Keratinocyte (primary cell): ENCODE data around the gene C5. TPM values are rescaled to one million over a fixed set of nuclear protein-coding genes. Genes with fewer than 3 reads are reported as not detected.

Experiments
- DNase-seq: peaks from one replicate; pipeline ENCODE4 v3.0.0-alpha.2; 2011; ENCODE audit warnings: low read depth, missing footprints, low spot score
- FAIRE-seq: peaks from 2 replicates; lab custom pipeline; 2011; peaks lifted over from hg19 to GRCh38; lab: Jason Lieb, UNC
- H2AFZ ChIP-seq: 2 replicates; pipeline ENCODE4 v1.6.0; 2012; ENCODE audit warnings: low read length, control low read depth, inconsistent platforms; ENCODE audit not compliant: control insufficient read depth
- H3K27ac ChIP-seq: 2 replicates; pipeline ENCODE4 v1.5.1; 2011; ENCODE audit warnings: low read length; ENCODE audit not compliant: control insufficient read depth, insufficient read depth
- H3K27me3 ChIP-seq: 3 replicates; pipeline ENCODE4 v1.6.0; 2011; ENCODE audit warnings: low read length; ENCODE audit not compliant: control insufficient read depth, insufficient read depth; ENCODE audit errors: extremely low read depth
- H3K36me3 ChIP-seq, 2 experiments: 2 replicates in 1 of 2; 3 replicates in 1 of 2; pipeline ENCODE4 v1.5.1; 2011; ENCODE audit warnings: low read length in 2 of 2, mild to moderate bottlenecking in 1 of 2; ENCODE audit not compliant: control insufficient read depth in 2 of 2, insufficient read depth in 2 of 2; ENCODE audit errors: extremely low read depth in 1 of 2
- H3K4me1 ChIP-seq: 3 replicates; pipeline ENCODE4 v1.5.1; 2011; ENCODE audit warnings: low read length; ENCODE audit not compliant: control insufficient read depth, insufficient read depth; ENCODE audit errors: extremely low read depth
- H3K4me2 ChIP-seq: 3 replicates; pipeline ENCODE4 v1.6.0; 2011; ENCODE audit warnings: low read depth, low read length; ENCODE audit not compliant: control insufficient read depth, insufficient read depth; ENCODE audit errors: extremely low read depth
- H3K4me3 ChIP-seq, 3 experiments: fragments of 200-600 bp in 1 of 3; sonication (generic) in 1 of 3; 2 replicates in 2 of 3; 3 replicates in 1 of 3; pipeline ENCODE4 v1.5.1; 2011 to 2016; ENCODE audit warnings: low read length in 3 of 3, mild to moderate bottlenecking in 3 of 3, control low read depth in 2 of 3, inconsistent platforms in 1 of 3, low read depth in 1 of 3, mixed read lengths in 1 of 3, mixed run types in 1 of 3, moderate library complexity in 1 of 3; ENCODE audit not compliant: control insufficient read depth in 2 of 3, insufficient read depth in 2 of 3; ENCODE audit errors: extremely low read depth in 1 of 3
- H3K79me2 ChIP-seq: 2 replicates; pipeline ENCODE4 v1.6.0; 2012; ENCODE audit warnings: low read length; ENCODE audit not compliant: control insufficient read depth, insufficient read depth
- H3K9ac ChIP-seq: 3 replicates; pipeline ENCODE4 v1.6.0; 2011; ENCODE audit warnings: low read length; ENCODE audit not compliant: control insufficient read depth, insufficient read depth; ENCODE audit errors: extremely low read depth
- H3K9me1 ChIP-seq: 3 replicates; pipeline ENCODE4 v1.6.0; 2011; ENCODE audit warnings: low read length; ENCODE audit not compliant: control insufficient read depth, insufficient read depth; ENCODE audit errors: extremely low read depth
- H3K9me3 ChIP-seq: 2 replicates; pipeline ENCODE4 v1.5.1; 2012; ENCODE audit warnings: low read depth, low read length; ENCODE audit not compliant: control insufficient read depth
- H4K20me1 ChIP-seq: 3 replicates; pipeline ENCODE4 v1.6.0; 2011; ENCODE audit warnings: low read length; ENCODE audit not compliant: control insufficient read depth, insufficient read depth; ENCODE audit errors: extremely low read depth
- EZH2 ChIP-seq: IDR thresholded peaks from one replicate; pipeline ENCODE4 v1.6.1; 2012; ENCODE audit warnings: inconsistent platforms, mild to moderate bottlenecking, low read length, moderate library complexity
- dilution Hi-C: fragments of 300-500 bp; cut with MboI; formaldehyde crosslinking; loops from one replicate; pipeline ENCODE4 v1.7.0; 2020; ENCODE audit warnings: low sequenced_read_pairs; ENCODE audit not compliant: extremely low pct_ligation_motif_present
- polyA plus RNA-seq, 5 experiments: library from polyadenylated mRNA; depleted of rRNA in 3 of 5; stranded (reverse) in 3 of 5; stranded (forward) in 1 of 5; unstranded in 1 of 5; fragments of >200 nt; gene quantifications; 1 replicate in 1 of 5; 2 replicates in 3 of 5; 3 replicates in 1 of 5; pipeline versions ENCODE4 v1.2.1 to v1.2.3, GENCODE V29; 2011 to 2012; ENCODE audit warnings: missing spikeins in 2 of 5, low read depth in 1 of 5, low replicate concordance in 1 of 5
- TF ChIP-seq, protein P1 (sequence below), 3 experiments: IDR thresholded peaks in 1 of 3; conservative IDR thresholded peaks in 1 of 3; optimal IDR thresholded peaks in 1 of 3; 2 replicates in 2 of 3; 3 replicates in 1 of 3; pipeline versions ENCODE3 to v1.5.1; 2011; ENCODE audit warnings: low read length in 3 of 3, mild to moderate bottlenecking in 3 of 3, moderate library complexity in 2 of 3, control low read depth in 1 of 3, inconsistent platforms in 1 of 3; ENCODE audit not compliant: insufficient read depth in 2 of 3; ENCODE audit errors: extremely low read depth in 1 of 3

C5 gene
- polyA plus RNA-seq, 1 donor (not counting 4 experiments of a cell fraction or from before 2014, with no cell fraction given), result 0.76 TPM

DNA sequence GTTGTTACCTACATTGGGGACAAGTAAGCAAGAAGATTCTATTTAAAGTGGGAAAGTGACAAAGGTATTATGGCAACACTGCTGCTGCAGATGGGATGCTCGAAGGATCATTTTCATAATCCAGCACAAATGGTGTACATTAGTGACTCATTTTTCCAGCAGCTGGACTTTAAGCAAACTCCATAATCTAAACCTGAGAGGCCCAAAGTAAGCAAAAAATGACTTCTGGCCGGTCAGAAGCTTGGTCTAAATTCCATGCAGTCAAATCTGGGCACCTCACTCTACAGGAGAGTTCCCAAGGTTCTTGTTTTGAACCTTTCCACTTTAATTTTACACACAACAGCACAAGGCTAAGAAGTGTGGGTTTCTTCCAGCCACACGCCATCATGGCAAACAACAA is 79.8 kb downstream of the C5 start:
- Histone ChIP-seq H3K79me2 (no peaks in the 10 kb centered on the region), H3K9me3 (no peaks in the 10 kb centered on the region), H3K36me3 (no peaks in the 10 kb centered on the region), H3K9me1 (no peaks in the 10 kb centered on the region), H2AFZ (no peak overlapping the region), H4K20me1 (no peaks in the 10 kb centered on the region), H3K27ac (no peak overlapping the region), H3K4me3 (no peak overlapping the region), H3K4me1 (no peaks in the 10 kb centered on the region), H3K9ac (no peak overlapping the region), H3K4me2 (no peak overlapping the region), H3K27me3 (no peaks in the 10 kb centered on the region)
- DNase-seq, result no peak
- dilution Hi-C loops, result no loop called here
- TF ChIP-seq, protein P1, sequence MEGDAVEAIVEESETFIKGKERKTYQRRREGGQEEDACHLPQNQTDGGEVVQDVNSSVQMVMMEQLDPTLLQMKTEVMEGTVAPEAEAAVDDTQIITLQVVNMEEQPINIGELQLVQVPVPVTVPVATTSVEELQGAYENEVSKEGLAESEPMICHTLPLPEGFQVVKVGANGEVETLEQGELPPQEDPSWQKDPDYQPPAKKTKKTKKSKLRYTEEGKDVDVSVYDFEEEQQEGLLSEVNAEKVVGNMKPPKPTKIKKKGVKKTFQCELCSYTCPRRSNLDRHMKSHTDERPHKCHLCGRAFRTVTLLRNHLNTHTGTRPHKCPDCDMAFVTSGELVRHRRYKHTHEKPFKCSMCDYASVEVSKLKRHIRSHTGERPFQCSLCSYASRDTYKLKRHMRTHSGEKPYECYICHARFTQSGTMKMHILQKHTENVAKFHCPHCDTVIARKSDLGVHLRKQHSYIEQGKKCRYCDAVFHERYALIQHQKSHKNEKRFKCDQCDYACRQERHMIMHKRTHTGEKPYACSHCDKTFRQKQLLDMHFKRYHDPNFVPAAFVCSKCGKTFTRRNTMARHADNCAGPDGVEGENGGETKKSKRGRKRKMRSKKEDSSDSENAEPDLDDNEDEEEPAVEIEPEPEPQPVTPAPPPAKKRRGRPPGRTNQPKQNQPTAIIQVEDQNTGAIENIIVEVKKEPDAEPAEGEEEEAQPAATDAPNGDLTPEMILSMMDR (optimal IDR thresholded peaks at IDR 0.05 in 1 of 3, IDR thresholded peaks at IDR 0.05 in 1 of 3, conservative IDR thresholded peaks at IDR 0.05 in 1 of 3; ENCODE audit: extremely low read depth in 1 of 3, insufficient read depth in 2 of 3, low read length in 3 of 3), result no peak
- no peak for TF ChIP-seq EZH2
- FAIRE-seq, result no peak

DNA sequence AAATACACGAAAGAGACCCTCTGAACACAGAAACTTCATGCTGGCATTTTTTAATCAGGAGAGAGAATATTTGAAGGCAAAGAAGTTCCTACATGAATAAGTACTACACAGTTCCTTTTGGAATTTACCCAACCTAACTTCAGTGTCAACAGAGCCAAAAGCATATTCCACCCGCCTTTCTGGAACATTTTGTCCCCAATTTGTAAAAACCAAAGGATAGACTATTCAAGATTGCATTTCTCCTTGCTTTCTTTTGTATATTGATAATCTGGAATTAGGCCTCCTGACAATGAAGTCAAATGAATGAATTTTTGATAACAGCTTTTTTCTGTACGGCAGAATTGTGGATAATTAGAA is 84.1 kb downstream of the C5 start:
- Histone ChIP-seq H3K9me1 (no peaks in the 10 kb centered on the region), H3K9me3 (no peaks in the 10 kb centered on the region), H3K4me2 (no peak overlapping the region), H3K27ac (no peak overlapping the region), H3K27me3 (no peaks in the 10 kb centered on the region), H3K9ac (no peak overlapping the region), H3K36me3 (no peaks in the 10 kb centered on the region), H4K20me1 (no peaks in the 10 kb centered on the region), H2AFZ (no peak overlapping the region), H3K4me3 (no peak overlapping the region), H3K4me1 (no peaks in the 10 kb centered on the region), H3K79me2 (no peaks in the 10 kb centered on the region)
- FAIRE-seq (no peak), DNase-seq (no peak)
- dilution Hi-C loops, result no loop called here
- TF ChIP-seq EZH2, result no peak
- TF ChIP-seq, protein P1 (optimal IDR thresholded peaks at IDR 0.05 in 1 of 3, IDR thresholded peaks at IDR 0.05 in 1 of 3, conservative IDR thresholded peaks at IDR 0.05 in 1 of 3; ENCODE audit: extremely low read depth in 1 of 3, insufficient read depth in 2 of 3, low read length in 3 of 3), result no peak
